WTC11 (cell line): ENCODE measurements around the gene YIPF5. TPM values are rescaled to one million over a fixed set of nuclear protein-coding genes. Genes with fewer than 3 reads are reported as not detected.

ENCODE experiments used
- ATAC-seq: fragments of 200-7000 bp; cut with Tn5 transposase; 2 replicates; pipeline ENCODE4 v1.10.0; 2021; ENCODE audit warnings: mild to moderate bottlenecking, moderate library complexity
- CTCF ChIA-PET: fragments of 300-600 bp; sonication (Branson Sonifier 250); formaldehyde crosslinking; loops from one replicate; lab custom pipeline; 2021; ENCODE audit warnings: antibody characterized with exemption; lab: Charles Lee
- POLR2A ChIA-PET: fragments of 350-600 bp; sonication (Branson Sonifier 250); formaldehyde crosslinking; loops from one replicate; lab custom pipeline; 2021; ENCODE audit warnings: antibody characterized with exemption; lab: Charles Lee
- DNase-seq: peaks from one replicate; pipeline ENCODE4 v3.0.0; 2021; ENCODE audit warnings: low spot score
- H3K27ac Mint-ChIP-seq: 2 replicates; pipeline ENCODE4 v1.8.0; 2021; ENCODE audit warnings: mixed read lengths
- H3K27me3 Mint-ChIP-seq: 2 replicates; pipeline ENCODE4 v1.8.0; 2021; ENCODE audit warnings: low read depth, mild to moderate bottlenecking, moderate library complexity, mixed read lengths
- H3K36me3 Mint-ChIP-seq: 2 replicates; pipeline ENCODE4 v1.8.0; 2021; ENCODE audit warnings: mixed read lengths
- H3K4me1 Mint-ChIP-seq: 2 replicates; pipeline ENCODE4 v1.8.0; 2022; ENCODE audit warnings: mixed read lengths
- H3K4me3 Mint-ChIP-seq: 2 replicates; pipeline ENCODE4 v1.8.0; 2021; ENCODE audit warnings: mild to moderate bottlenecking, moderate library complexity, mixed read lengths
- H3K9me3 Mint-ChIP-seq: 2 replicates; pipeline ENCODE4 v1.8.0; 2021; ENCODE audit warnings: mixed read lengths
- CBFB ChIP-seq: sonication (generic); formaldehyde crosslinking; IDR thresholded peaks from 2 replicates; pipeline ENCODE4 v1.8.1; 2022; ENCODE audit warnings: mild to moderate bottlenecking, low read depth, missing genetic modification reagents
- CREB1 ChIP-seq: sonication (generic); formaldehyde crosslinking; IDR thresholded peaks from 2 replicates; pipeline ENCODE4 v1.8.0; 2023; ENCODE audit warnings: mild to moderate bottlenecking, missing genetic modification reagents
- FOXK1 ChIP-seq: sonication (generic); formaldehyde crosslinking; IDR thresholded peaks from 2 replicates; pipeline ENCODE4 v1.8.0; 2022; ENCODE audit warnings: mild to moderate bottlenecking, moderate library complexity, missing genetic modification reagents
- FOXP1 ChIP-seq: sonication (generic); formaldehyde crosslinking; IDR thresholded peaks from 2 replicates; pipeline ENCODE4 v1.8.0; 2022; ENCODE audit warnings: missing genetic modification reagents, mild to moderate bottlenecking, moderate library complexity, borderline replicate concordance
- GRHL2 ChIP-seq: fragments of 250-450 bp; sonication (Bioruptor Pico); IDR thresholded peaks from 2 replicates; pipeline ENCODE4 v1.8.0; 2022; ENCODE audit warnings: mild to moderate bottlenecking, moderate library complexity; ENCODE audit not compliant: insufficient replicate concordance, severe bottlenecking
- MLX ChIP-seq: sonication (generic); formaldehyde crosslinking; IDR thresholded peaks from 2 replicates; pipeline ENCODE4 v1.8.1; 2023; ENCODE audit warnings: mild to moderate bottlenecking, missing genetic modification reagents, moderate library complexity
- MYBL2 ChIP-seq: sonication (generic); formaldehyde crosslinking; IDR thresholded peaks from 2 replicates; pipeline ENCODE4 v1.8.1; 2023; ENCODE audit warnings: mild to moderate bottlenecking, moderate library complexity, missing genetic modification reagents
- NFATC4 ChIP-seq: fragments of 250-450 bp; sonication (Bioruptor Pico); IDR thresholded peaks from 2 replicates; pipeline ENCODE4 v1.9.0; 2021; ENCODE audit warnings: mild to moderate bottlenecking
- PREB ChIP-seq: sonication (generic); formaldehyde crosslinking; IDR thresholded peaks from 2 replicates; pipeline ENCODE4 v1.8.1; 2022; ENCODE audit warnings: mild to moderate bottlenecking, missing genetic modification reagents, moderate library complexity, borderline replicate concordance
- PRRX2 ChIP-seq: fragments of 250-450 bp; sonication (Bioruptor Pico); IDR thresholded peaks from 2 replicates; pipeline ENCODE4 v1.8.0; 2021; ENCODE audit warnings: mild to moderate bottlenecking
- SMAD3 ChIP-seq: sonication (generic); formaldehyde crosslinking; IDR thresholded peaks from 2 replicates; pipeline ENCODE4 v1.8.0; 2022; ENCODE audit warnings: missing genetic modification reagents, mild to moderate bottlenecking, borderline replicate concordance
- SOX15 ChIP-seq: fragments of 250-450 bp; sonication (Bioruptor Pico); IDR thresholded peaks from 2 replicates; pipeline ENCODE4 v1.9.0; 2021; ENCODE audit warnings: mild to moderate bottlenecking
- ZMAT4 ChIP-seq: fragments of 250-450 bp; sonication (Bioruptor Pico); IDR thresholded peaks from 2 replicates; pipeline ENCODE4 v1.9.0; 2021; ENCODE audit warnings: mild to moderate bottlenecking
- ZNF263 ChIP-seq: sonication (generic); formaldehyde crosslinking; IDR thresholded peaks from 2 replicates; pipeline ENCODE4 v1.8.1; 2022; ENCODE audit warnings: low read depth, mild to moderate bottlenecking, moderate library complexity, missing genetic modification reagents
- ZNF512 ChIP-seq: sonication (generic); formaldehyde crosslinking; IDR thresholded peaks from 2 replicates; pipeline ENCODE4 v1.8.1; 2022; ENCODE audit warnings: missing genetic modification reagents, borderline replicate concordance
- total RNA-seq: library from RNA; stranded (reverse); gene quantifications from 3 replicates; pipeline ENCODE4 v1.2.3, GENCODE V29; 2021
- TF ChIP-seq, protein P1 (sequence below): fragments of 250-450 bp; sonication (Bioruptor Pico); IDR thresholded peaks from 2 replicates; pipeline ENCODE4 v1.9.0; 2021; ENCODE audit warnings: mild to moderate bottlenecking, borderline replicate concordance
- TF ChIP-seq, protein P2 (sequence below): sonication (generic); formaldehyde crosslinking; IDR thresholded peaks from 2 replicates; pipeline ENCODE4 v1.8.0; 2022; ENCODE audit warnings: mild to moderate bottlenecking, missing genetic modification reagents
- TF ChIP-seq, protein P3 (sequence below): fragments of 250-450 bp; sonication (Bioruptor Pico); IDR thresholded peaks from 2 replicates; pipeline ENCODE4 v1.8.0; 2021; ENCODE audit warnings: mild to moderate bottlenecking

The YIPF5 gene
- total RNA-seq, 1 experiment from 2014 or later, result 39.2 TPM

GRCh38 chr5:144133050-144133633, 37.3 kb downstream of the YIPF5 start:
- Mint-ChIP-seq H3K4me3 (no peak overlapping the region), H3K27ac (no peak overlapping the region), H3K36me3 (no peaks in the 10 kb centered on the region), H3K4me1 (no peaks in the 10 kb centered on the region), H3K27me3 (no peaks in the 10 kb centered on the region; the same call in 1 of the 2 replicates), H3K9me3 (peaks cover 4% of the 10 kb centered on the region; the same call in 1 of the 2 replicates)
- ChIA-PET POLR2A (no interaction called here), CTCF (interaction anchor here (1.8 kb wide), 1 partner anchor 9 kb away, joined by 13 read pairs; no protein-coding TSS in a partner anchor)
- ATAC-seq (no peak), DNase-seq (no peak)
- TF ChIP-seq PREB (CRISPR knock-in tag) (no peak), SMAD3 (CRISPR knock-in tag) (no peak), SOX15 (CRISPR knock-in tag) (no peak), FOXP1 (CRISPR knock-in tag) (no peak), ZMAT4 (no peak), CBFB (CRISPR knock-in tag) (no peak), PRRX2 (CRISPR knock-in tag) (no peak), ZNF512 (CRISPR knock-in tag) (no peak), CREB1 (no peak), NFATC4 (CRISPR knock-in tag) (no peak), ZNF263 (no peak), FOXK1 (CRISPR knock-in tag) (no peak), GRHL2 (CRISPR knock-in tag) (no peak), MYBL2 (CRISPR knock-in tag) (no peak)
- TF ChIP-seq, protein P1, sequence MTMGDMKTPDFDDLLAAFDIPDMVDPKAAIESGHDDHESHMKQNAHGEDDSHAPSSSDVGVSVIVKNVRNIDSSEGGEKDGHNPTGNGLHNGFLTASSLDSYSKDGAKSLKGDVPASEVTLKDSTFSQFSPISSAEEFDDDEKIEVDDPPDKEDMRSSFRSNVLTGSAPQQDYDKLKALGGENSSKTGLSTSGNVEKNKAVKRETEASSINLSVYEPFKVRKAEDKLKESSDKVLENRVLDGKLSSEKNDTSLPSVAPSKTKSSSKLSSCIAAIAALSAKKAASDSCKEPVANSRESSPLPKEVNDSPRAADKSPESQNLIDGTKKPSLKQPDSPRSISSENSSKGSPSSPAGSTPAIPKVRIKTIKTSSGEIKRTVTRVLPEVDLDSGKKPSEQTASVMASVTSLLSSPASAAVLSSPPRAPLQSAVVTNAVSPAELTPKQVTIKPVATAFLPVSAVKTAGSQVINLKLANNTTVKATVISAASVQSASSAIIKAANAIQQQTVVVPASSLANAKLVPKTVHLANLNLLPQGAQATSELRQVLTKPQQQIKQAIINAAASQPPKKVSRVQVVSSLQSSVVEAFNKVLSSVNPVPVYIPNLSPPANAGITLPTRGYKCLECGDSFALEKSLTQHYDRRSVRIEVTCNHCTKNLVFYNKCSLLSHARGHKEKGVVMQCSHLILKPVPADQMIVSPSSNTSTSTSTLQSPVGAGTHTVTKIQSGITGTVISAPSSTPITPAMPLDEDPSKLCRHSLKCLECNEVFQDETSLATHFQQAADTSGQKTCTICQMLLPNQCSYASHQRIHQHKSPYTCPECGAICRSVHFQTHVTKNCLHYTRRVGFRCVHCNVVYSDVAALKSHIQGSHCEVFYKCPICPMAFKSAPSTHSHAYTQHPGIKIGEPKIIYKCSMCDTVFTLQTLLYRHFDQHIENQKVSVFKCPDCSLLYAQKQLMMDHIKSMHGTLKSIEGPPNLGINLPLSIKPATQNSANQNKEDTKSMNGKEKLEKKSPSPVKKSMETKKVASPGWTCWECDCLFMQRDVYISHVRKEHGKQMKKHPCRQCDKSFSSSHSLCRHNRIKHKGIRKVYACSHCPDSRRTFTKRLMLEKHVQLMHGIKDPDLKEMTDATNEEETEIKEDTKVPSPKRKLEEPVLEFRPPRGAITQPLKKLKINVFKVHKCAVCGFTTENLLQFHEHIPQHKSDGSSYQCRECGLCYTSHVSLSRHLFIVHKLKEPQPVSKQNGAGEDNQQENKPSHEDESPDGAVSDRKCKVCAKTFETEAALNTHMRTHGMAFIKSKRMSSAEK, result no peak
- TF ChIP-seq, protein P2, sequence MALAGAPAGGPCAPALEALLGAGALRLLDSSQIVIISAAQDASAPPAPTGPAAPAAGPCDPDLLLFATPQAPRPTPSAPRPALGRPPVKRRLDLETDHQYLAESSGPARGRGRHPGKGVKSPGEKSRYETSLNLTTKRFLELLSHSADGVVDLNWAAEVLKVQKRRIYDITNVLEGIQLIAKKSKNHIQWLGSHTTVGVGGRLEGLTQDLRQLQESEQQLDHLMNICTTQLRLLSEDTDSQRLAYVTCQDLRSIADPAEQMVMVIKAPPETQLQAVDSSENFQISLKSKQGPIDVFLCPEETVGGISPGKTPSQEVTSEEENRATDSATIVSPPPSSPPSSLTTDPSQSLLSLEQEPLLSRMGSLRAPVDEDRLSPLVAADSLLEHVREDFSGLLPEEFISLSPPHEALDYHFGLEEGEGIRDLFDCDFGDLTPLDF (CRISPR knock-in tag), result no peak

DNA sequence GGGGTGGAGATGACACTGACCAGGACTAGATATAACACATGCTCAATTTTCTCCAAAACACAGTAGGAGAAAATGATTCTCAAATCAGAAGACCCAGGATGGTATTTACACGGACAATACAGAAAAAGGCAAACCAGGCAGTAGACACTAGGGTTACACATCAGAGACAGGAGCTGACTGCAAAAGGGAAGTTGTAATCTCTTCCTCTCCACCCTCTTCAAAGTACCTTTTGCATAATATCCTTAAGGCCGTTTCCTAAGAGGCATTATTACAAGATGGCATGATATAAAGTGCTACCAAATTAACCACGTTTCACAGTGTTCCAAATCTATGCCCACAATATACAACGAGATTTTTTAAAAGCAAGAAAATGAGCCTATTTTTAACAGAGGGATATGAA, 39.2 kb downstream of the YIPF5 start:
- H3K9me3 Mint-ChIP-seq, result peaks cover 4% of the 10 kb centered on the region; the same call in 1 of the 2 replicates
- ATAC-seq (no peak), DNase-seq (no peak)
- H3K27me3 Mint-ChIP-seq, result no peaks in the 10 kb centered on the region; the same call in 1 of the 2 replicates
- CTCF ChIA-PET, result interaction anchor here (1.0 kb wide), 1 partner anchor 11 kb away, joined by 6 read pairs; no protein-coding TSS in a partner anchor
- no peaks in the 10 kb centered on the region; the same call in 1 of the 2 replicates for H3K4me1 Mint-ChIP-seq
- H3K27ac Mint-ChIP-seq, result no peak overlapping the region
- TF ChIP-seq MLX, result no peak
- TF ChIP-seq, protein P3, sequence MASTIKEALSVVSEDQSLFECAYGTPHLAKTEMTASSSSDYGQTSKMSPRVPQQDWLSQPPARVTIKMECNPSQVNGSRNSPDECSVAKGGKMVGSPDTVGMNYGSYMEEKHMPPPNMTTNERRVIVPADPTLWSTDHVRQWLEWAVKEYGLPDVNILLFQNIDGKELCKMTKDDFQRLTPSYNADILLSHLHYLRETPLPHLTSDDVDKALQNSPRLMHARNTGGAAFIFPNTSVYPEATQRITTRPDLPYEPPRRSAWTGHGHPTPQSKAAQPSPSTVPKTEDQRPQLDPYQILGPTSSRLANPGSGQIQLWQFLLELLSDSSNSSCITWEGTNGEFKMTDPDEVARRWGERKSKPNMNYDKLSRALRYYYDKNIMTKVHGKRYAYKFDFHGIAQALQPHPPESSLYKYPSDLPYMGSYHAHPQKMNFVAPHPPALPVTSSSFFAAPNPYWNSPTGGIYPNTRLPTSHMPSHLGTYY (CRISPR knock-in tag), result no peak
- POLR2A ChIA-PET, result interaction anchor here (0.6 kb wide), 1 partner anchor 20 kb away, joined by 7 read pairs; no protein-coding TSS in a partner anchor
- H3K36me3 Mint-ChIP-seq, result no peaks in the 10 kb centered on the region
- no peak overlapping the region for H3K4me3 Mint-ChIP-seq
